ENCODE measurements around the gene C1QTNF3. TPM values are rescaled to one million over a fixed set of nuclear protein-coding genes. Genes with fewer than 3 reads are reported as not detected.

Gene C1QTNF3
- total and polyA plus RNA-seq, 2 experiments from 2014 or later, result 1.7 to 2.0 TPM

- H3K27ac Mint-ChIP-seq, result no peak overlapping the region
These were observed 14.7 kb downstream of the C1QTNF3 start for GRCh38 chr5:34028349-34028748.

More at GRCh38 chr5:34028349-34028748, 14.7 kb downstream of the C1QTNF3 start:
- H3K9me2 ChIP-seq (ENCODE audit: insufficient read depth), result peaks cover 4% of the 10 kb centered on the region; the same call in 1 of the 2 replicates
- H3K36me3 ChIP-seq (ENCODE audit: insufficient read depth), result no peaks in the 10 kb centered on the region
- H2AFZ ChIP-seq, result no peak overlapping the region
- peaks cover 8% of the 10 kb centered on the region for H3K4me1 ChIP-seq (ENCODE audit: insufficient read depth)
- H3F3A ChIP-seq (replicated peaks; ENCODE audit: low read depth), result no peaks in the 10 kb centered on the region
- DNase-seq (ENCODE audit: low spot score) (no peak), ATAC-seq (no peak)
- Mint-ChIP-seq H3K27me3 (ENCODE audit: insufficient read depth, low read depth, poor library complexity) (peaks cover 3% of the 10 kb centered on the region), H3K4me3 (no peak overlapping the region), H3K9me3 (no peaks in the 10 kb centered on the region), H3K36me3 (ENCODE audit: low read depth) (no peaks in the 10 kb centered on the region), H3K4me1 (peaks cover 8% of the 10 kb centered on the region; the same call in 2 of the 3 replicates)
- H3K27me3 ChIP-seq (ENCODE audit: insufficient read depth), result no peaks in the 10 kb centered on the region
- no peak overlapping the region for H3K4me3 ChIP-seq
- no peaks in the 10 kb centered on the region for H3K79me2 ChIP-seq (replicated peaks; ENCODE audit: insufficient read depth)
- TF ChIP-seq ETS1 (IDR thresholded peaks at IDR 0.05), result no peak
- TF ChIP-seq NANOG (IDR thresholded peaks at IDR 0.05; ENCODE audit: borderline replicate concordance), result no peak
- no peak for TF ChIP-seq ZNF114 (CRISPR knock-in tag; IDR thresholded peaks at IDR 0.05)
- TF ChIP-seq EZH2 (IDR thresholded peaks at IDR 0.05; ENCODE audit: low read depth, unreplicated experiment), result no peak
- no peak for TF ChIP-seq ZNF331 (CRISPR knock-in tag; IDR thresholded peaks at IDR 0.05; ENCODE audit: low read depth)
- no peak for TF ChIP-seq JUNB (IDR thresholded peaks at IDR 0.05; ENCODE audit: unreplicated experiment)
- TF ChIP-seq REST (IDR thresholded peaks at IDR 0.05; ENCODE audit: unreplicated experiment), result no peak
- no peak for TF ChIP-seq CREB1 (CRISPR knock-in tag; IDR thresholded peaks at IDR 0.05; ENCODE audit: low read depth)
- no peaks in the 10 kb centered on the region for H4K20me1 ChIP-seq (replicated peaks; ENCODE audit: insufficient read depth)
- H3K27ac ChIP-seq (ENCODE audit: low read depth), result no peak overlapping the region
- no peak overlapping the region for H3K4me2 ChIP-seq

Data from GM23338 (cell line).